ENCODE measurements around the gene OVCH2.
"Not testable (repeated sequence)": the region's sequence is repeated elsewhere in the genome, so short reads cannot be mapped to it uniquely, and the experiment has no call there.

Gene OVCH2

GRCh38 chr11:7665473-7666291, 40.6 kb downstream of the OVCH2 start:
- TF ChIP-seq CTCF (IDR thresholded peaks at IDR 0.05; ENCODE audit: low read depth, low read length): peak; percentile 81
- no peak for DNase-seq (ENCODE audit: extremely low read depth, low read depth)

GRCh38 chr11:7664867-7665266, 41.4 kb downstream of the OVCH2 start:
- no peak for TF ChIP-seq CTCF (IDR thresholded peaks at IDR 0.05; ENCODE audit: low read depth, low read length)
- DNase-seq (ENCODE audit: extremely low read depth, low read depth): no peak

GRCh38 chr11:7663531-7663930, 42.7 kb downstream of the OVCH2 start:
- DNase-seq (ENCODE audit: extremely low read depth, low read depth): not testable (repeated sequence)

- DNase-seq (ENCODE audit: extremely low read depth, low read depth): peak; percentile 60
- peak; percentile 71 for TF ChIP-seq CTCF (IDR thresholded peaks at IDR 0.05; ENCODE audit: low read depth, low read length)
Measured at GRCh38 chr11:7657306-7658025, 48.8 kb downstream of the OVCH2 start.

- DNase-seq (ENCODE audit: extremely low read depth, low read depth): no peak
- no peak for TF ChIP-seq CTCF (IDR thresholded peaks at IDR 0.05; ENCODE audit: low read depth, low read length)
Measured at GRCh38 chr11:7656704-7657103, 49.6 kb downstream of the OVCH2 start.

GRCh38 chr11:7655253-7656217, 50.7 kb downstream of the OVCH2 start:
- DNase-seq (ENCODE audit: extremely low read depth, low read depth): no peak
- TF ChIP-seq CTCF (IDR thresholded peaks at IDR 0.05; ENCODE audit: low read depth, low read length): no peak

- TF ChIP-seq CTCF (IDR thresholded peaks at IDR 0.05; ENCODE audit: low read depth, low read length): no peak
Measured at GRCh38 chr11:7654195-7654705, 52.0 kb downstream of the OVCH2 start.

More at GRCh38 chr11:7654195-7654705, 52.0 kb downstream of the OVCH2 start:
- no peak for DNase-seq (ENCODE audit: extremely low read depth, low read depth)

Measured in AG09319 (cell line).